T follicular helper cell (primary cell): ENCODE data around the gene CHAD.
"Not testable (repeated sequence)": the region's sequence is repeated elsewhere in the genome, so short reads cannot be mapped to it uniquely, and the experiment has no call there.

Experiments used
- DNase-seq: peaks from one replicate; pipeline ENCODE4 v3.0.0-alpha.2; 2020; ENCODE audit warnings: low read depth

CHAD gene

GRCh38 chr17:50426814-50427787 is 41.6 kb downstream of the CHAD start:
- DNase-seq = no peak

- no peak for DNase-seq
Measured at GRCh38 chr17:50426472-50426782, 42.3 kb downstream of the CHAD start.

GRCh38 chr17:50425682-50426471 is 42.8 kb downstream of the CHAD start, which contains the start of gene ACSF2:
Gene ACSF2, plus strand, starts transcription at chr17:50426218. Its CDS starts 44 bp downstream, at chr17:50426262.
- peak; percentile 65 for DNase-seq

GRCh38 chr17:50424996-50425681 is 43.5 kb downstream of the CHAD start:
- DNase-seq = no peak

GRCh38 chr17:50424246-50424995 is 44.3 kb downstream of the CHAD start:
- DNase-seq = no peak

- DNase-seq = no peak
Measured at GRCh38 chr17:50423553-50424159, 45.0 kb downstream of the CHAD start.

- no peak for DNase-seq
Measured at GRCh38 chr17:50422738-50423137, 45.9 kb downstream of the CHAD start.

- DNase-seq = no peak
Measured at GRCh38 chr17:50421308-50422051, 47.2 kb downstream of the CHAD start.

- DNase-seq = no peak
Measured at GRCh38 chr17:50420419-50421112, 48.1 kb downstream of the CHAD start.

- not testable (repeated sequence) for DNase-seq
Measured at GRCh38 chr17:50419577-50419976, 49.1 kb downstream of the CHAD start.

- DNase-seq = no peak
Measured at GRCh38 chr17:50414808-50415207, 53.9 kb downstream of the CHAD start.
